ENCODE measurements around the gene PLCB1. TPM values are rescaled to one million over a fixed set of nuclear protein-coding genes. Genes with fewer than 3 reads are reported as not detected.

Gene PLCB1
- total and polyA plus RNA-seq, 2 of the 4 experiments (the other 2 are of a cell fraction), result 5.6 to 16.1 TPM

DNA sequence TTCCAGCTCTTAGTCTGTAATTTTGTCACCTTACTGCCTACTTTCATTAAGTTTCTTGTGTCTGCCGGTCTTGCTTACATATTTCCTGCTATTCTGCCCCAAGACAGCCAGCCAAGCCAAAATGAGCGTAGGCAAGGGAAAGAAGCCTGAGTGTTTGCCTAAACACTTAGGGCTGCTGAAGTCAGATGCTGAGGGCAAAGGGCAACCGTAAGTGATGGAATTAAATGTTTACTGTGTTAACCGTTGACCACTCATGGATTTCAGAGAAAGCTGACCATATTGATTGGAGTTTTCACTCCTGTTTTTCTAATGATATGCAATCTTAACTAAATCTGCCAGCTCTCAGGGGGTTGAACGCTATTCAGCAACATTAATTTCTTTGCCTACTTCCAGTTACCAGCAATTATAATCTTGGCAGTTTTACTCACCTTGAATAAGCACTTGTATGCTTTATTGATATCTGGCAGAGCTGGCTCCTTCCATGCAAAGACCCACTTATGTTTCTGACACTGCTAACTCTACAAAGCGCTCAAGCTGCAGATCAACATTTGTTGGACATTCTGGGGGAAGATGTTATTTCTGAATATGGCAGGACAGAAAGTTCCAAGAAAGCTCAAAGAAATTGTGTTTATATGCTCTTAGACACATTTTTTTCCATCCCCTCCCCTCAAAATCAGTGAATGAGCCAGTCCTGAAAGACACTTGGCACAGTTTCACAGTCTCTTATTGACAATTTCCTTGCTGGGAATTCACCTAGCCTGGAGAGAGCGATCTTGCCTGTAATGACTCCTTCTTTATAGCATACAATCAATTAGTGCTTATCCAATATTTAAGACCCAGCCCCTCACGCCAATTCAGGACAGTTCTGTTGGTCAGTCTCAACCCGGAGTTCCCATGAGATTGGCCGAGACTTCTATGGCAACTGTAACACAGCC lies 183.8 kb downstream of the PLCB1 start:
- no peak overlapping the region for H2AK9ac ChIP-seq (replicated peaks; ENCODE audit: low read depth, low read length, poor library complexity)
- H2BK5ac ChIP-seq (ENCODE audit: low read depth, low read length, poor library complexity, severe bottlenecking), result no peak overlapping the region
- H3K4me1 ChIP-seq (ENCODE audit: control insufficient read depth, insufficient read depth, low read length), result no peaks in the 10 kb centered on the region
- in situ Hi-C loops (cut with MboI; ENCODE audit: low sequenced_read_pairs) (no loop called here), intact Hi-C loops (cut with micrococcal nuclease) (loop anchor here (1.0 kb wide), 1 partner anchor 56 kb away; no protein-coding TSS in a partner anchor), dilution Hi-C loops (cut with HindIII; ENCODE audit: low sequenced_read_pairs, unreplicated experiment) (no loop called here)
- no peaks in the 10 kb centered on the region for H3K9me1 ChIP-seq (ENCODE audit: insufficient read depth, low read length)
- no peak for DNase-seq
- H3K4me3 ChIP-seq (ENCODE audit: insufficient read depth, low read depth, low read length), result no peak overlapping the region
- H3K27ac ChIP-seq (ENCODE audit: insufficient read depth, low read length), result no peak overlapping the region
- 100% methylated on average over 3 of the region's 10 CpGs; no CpG with 5 or more reads in 1 of the 2 experiments for WGBS, 2 experiments (ENCODE audit: extremely low coverage in 2 of 2, insufficient read length in 1 of 2)
- no peak overlapping the region for H3K4me2 ChIP-seq (ENCODE audit: low read depth, low read length)
- H3K18ac ChIP-seq (ENCODE audit: low read depth, low read length), result no peak overlapping the region
- H4K20me1 ChIP-seq (ENCODE audit: insufficient read depth, low read length), result no peaks in the 10 kb centered on the region
- no peaks in the 10 kb centered on the region for H3K9me3 ChIP-seq (ENCODE audit: control insufficient read depth, insufficient read depth, low read length)
- no peak overlapping the region for H4K8ac ChIP-seq (ENCODE audit: low read depth in 2 of 2, low read length in 2 of 2)
- H2BK120ac ChIP-seq (ENCODE audit: low read depth, low read length), result no peak overlapping the region
- no peak overlapping the region for H4K5ac ChIP-seq (ENCODE audit: low read depth, low read length)
- no peak overlapping the region for H2BK15ac ChIP-seq (ENCODE audit: low read depth, low read length)
- H4K91ac ChIP-seq (ENCODE audit: insufficient read depth, low read depth, low read length), result no peak overlapping the region
- no peak for ATAC-seq (ENCODE audit: low read depth)
- no peaks in the 10 kb centered on the region for H3K36me3 ChIP-seq (ENCODE audit: control insufficient read depth, insufficient read depth, low read length)
- H3K14ac ChIP-seq (replicated peaks; ENCODE audit: low read depth, low read length), result no peak overlapping the region
- ChIA-PET POLR2A (ENCODE audit: unreplicated experiment) (no interaction called here), CTCF (interaction anchor here (1.0 kb wide), 1 partner anchor 12 kb away, joined by 3 read pairs; no protein-coding TSS in a partner anchor)
- no peak overlapping the region for H2AFZ ChIP-seq (replicated peaks; ENCODE audit: low read length, poor library complexity)
- no peak for TF ChIP-seq BHLHE40 (IDR thresholded peaks at IDR 0.05; ENCODE audit: low read depth, low read length)
- TF ChIP-seq RCOR1 (IDR thresholded peaks at IDR 0.05; ENCODE audit: insufficient replicate concordance, low read length), result no peak
- TF ChIP-seq CEBPB (IDR thresholded peaks at IDR 0.05; ENCODE audit: low read depth, low read length), result no peak
- no peak for TF ChIP-seq NFE2L2 (IDR thresholded peaks at IDR 0.05; ENCODE audit: low read depth, low read length)
- TF ChIP-seq MXI1 (IDR thresholded peaks at IDR 0.05; ENCODE audit: borderline replicate concordance, low read depth, low read length), result no peak
- H3K23ac ChIP-seq (ENCODE audit: low read depth, low read length), result no peak overlapping the region
- H3K27me3 ChIP-seq (ENCODE audit: control insufficient read depth, insufficient read depth, low read length), result no peaks in the 10 kb centered on the region
- H3K56ac ChIP-seq (ENCODE audit: extremely low read depth, insufficient read depth, low read length), result no peak overlapping the region
- H2AK5ac ChIP-seq (ENCODE audit: low read depth, low read length), result no peak overlapping the region
- no peak overlapping the region for H3K9ac ChIP-seq (ENCODE audit: low read depth, low read length)
- no TSS peak for BruUV-seq (replicated peaks)
- H2BK20ac ChIP-seq (ENCODE audit: low read depth, low read length), result no peak overlapping the region
- no peak overlapping the region for H3K4ac ChIP-seq (ENCODE audit: low read depth, low read length)
- no peaks in the 10 kb centered on the region; a peak in 2 of 4 replicates for H3K79me1 ChIP-seq (ENCODE audit: low read depth in 1 of 2, low read length in 2 of 2)
